SK-N-SH treated with all-trans-retinoic acid at 6 μM for 48 hours (cell line): Measurements from ENCODE around the gene DISP3.

Source experiments
- ARNTL ChIP-seq: fragments of 450-650 bp; formaldehyde crosslinking; IDR thresholded peaks from 2 replicates; pipeline ENCODE4 v1.5.0; 2020; ENCODE audit warnings: low read depth, mild to moderate bottlenecking, moderate library complexity, borderline replicate concordance
- BACH2 ChIP-seq: fragments of 250-450 bp; sonication (Bioruptor Pico); IDR thresholded peaks from 2 replicates; pipeline ENCODE4 v1.9.0; 2021; ENCODE audit warnings: mild to moderate bottlenecking, borderline replicate concordance
- CREB5 ChIP-seq: fragments of 250-450 bp; sonication (Bioruptor Pico); IDR thresholded peaks from 2 replicates; pipeline ENCODE4 v1.5.1; 2020; ENCODE audit warnings: low read depth, mild to moderate bottlenecking, moderate library complexity
- OSR1 ChIP-seq: fragments of 250-450 bp; sonication (Bioruptor Pico); IDR thresholded peaks from 2 replicates; pipeline ENCODE4 v1.8.0; 2022; ENCODE audit warnings: moderate library complexity, mild to moderate bottlenecking, inconsistent platforms
- PATZ1 ChIP-seq: fragments of 250-450 bp; sonication (Bioruptor Pico); IDR thresholded peaks from 2 replicates; pipeline ENCODE4 v1.8.0; 2020; ENCODE audit warnings: mild to moderate bottlenecking, moderate library complexity, borderline replicate concordance
- TCF4 ChIP-seq: fragments of 250-450 bp; sonication (Bioruptor Pico); IDR thresholded peaks from 2 replicates; pipeline ENCODE4 v1.8.0; 2021; ENCODE audit warnings: mild to moderate bottlenecking, moderate library complexity, borderline replicate concordance
- ZC3H10 ChIP-seq: fragments of 250-450 bp; sonication (Bioruptor Pico); IDR thresholded peaks from 2 replicates; pipeline ENCODE4 v1.5.1; 2021; ENCODE audit warnings: mild to moderate bottlenecking, moderate library complexity
- ZNF565 ChIP-seq: fragments of 450-650 bp; formaldehyde crosslinking; conservative IDR thresholded peaks from 2 replicates; pipeline ENCODE4 v1.5.0; 2020; ENCODE audit warnings: low read depth, mild to moderate bottlenecking, moderate library complexity

GRCh38 chr1:11504599-11504998 lies 25.6 kb downstream of the DISP3 start:
- no peak for TF ChIP-seq ZC3H10
- no peak for TF ChIP-seq ZNF565 (CRISPR knock-in tag)
- no peak for TF ChIP-seq BACH2 (CRISPR knock-in tag)
- no peak for TF ChIP-seq ARNTL (CRISPR knock-in tag)
- TF ChIP-seq PATZ1 (CRISPR knock-in tag), result no peak
- TF ChIP-seq TCF4 (CRISPR knock-in tag), result no peak
- TF ChIP-seq CREB5 (CRISPR knock-in tag), result no peak
- no peak for TF ChIP-seq OSR1
